Activated CD4-positive, alpha-beta T cell treated with anti-CD3 and anti-CD28 coated beads, Interleukin-2, amount 50 U/mL, for 1 hour (primary cell): ENCODE data around the gene TPH2.

ENCODE experiments used
- DNase-seq: peaks from one replicate; pipeline ENCODE4 v3.0.0-alpha.2; 2020

The TPH2 gene

GRCh38 chr12:71938728-71939385 is at the start of gene TPH2:
TSS of gene TPH2 (plus strand) at chr12:71938845. CDS start at chr12:71938987, 142 bp downstream.
- peak; percentile 38 for DNase-seq

GRCh38 chr12:71890475-71890874 is 48.2 kb upstream of the TPH2 start:
- DNase-seq, result no peak

- DNase-seq, result no peak
Measured at GRCh38 chr12:71892059-71892458, 46.6 kb upstream of the TPH2 start.

- DNase-seq, result no peak
Measured at GRCh38 chr12:71896205-71896882, 42.3 kb upstream of the TPH2 start.

- no peak for DNase-seq
Measured at GRCh38 chr12:71900091-71900490, 38.6 kb upstream of the TPH2 start.

- no peak for DNase-seq
Measured at GRCh38 chr12:71904629-71905028, 34.0 kb upstream of the TPH2 start.

- no peak for DNase-seq
Measured at GRCh38 chr12:71935594-71935993, 3.1 kb upstream of the TPH2 start.

GRCh38 chr12:71940068-71940467 is 1.4 kb downstream of the TPH2 start:
- DNase-seq, result no peak

- no peak for DNase-seq
Measured at GRCh38 chr12:71941174-71941573, 2.5 kb downstream of the TPH2 start.

GRCh38 chr12:71942259-71942658 is 3.6 kb downstream of the TPH2 start:
- no peak for DNase-seq

GRCh38 chr12:71942703-71943102 is 4.1 kb downstream of the TPH2 start:
- no peak for DNase-seq

GRCh38 chr12:71945121-71945520 is 6.5 kb downstream of the TPH2 start:
- no peak for DNase-seq

GRCh38 chr12:71945883-71946282 is 7.2 kb downstream of the TPH2 start:
- DNase-seq, result no peak

GRCh38 chr12:71947645-71948105 is 9.0 kb downstream of the TPH2 start:
- no peak for DNase-seq

- DNase-seq, result no peak
Measured at GRCh38 chr12:71948390-71948789, 9.7 kb downstream of the TPH2 start.

GRCh38 chr12:71949646-71950045 is 11.0 kb downstream of the TPH2 start:
- DNase-seq, result no peak

- DNase-seq, result no peak
Measured at GRCh38 chr12:71950404-71950803, 11.8 kb downstream of the TPH2 start.

- DNase-seq, result no peak
Measured at GRCh38 chr12:71950819-71951218, 12.2 kb downstream of the TPH2 start.

GRCh38 chr12:71954083-71954778 is 15.6 kb downstream of the TPH2 start:
- no peak for DNase-seq

- no peak for DNase-seq
Measured at GRCh38 chr12:71954861-71955260, 16.2 kb downstream of the TPH2 start.

- no peak for DNase-seq
Measured at GRCh38 chr12:71955970-71956369, 17.3 kb downstream of the TPH2 start.

GRCh38 chr12:71958056-71958455 is 19.4 kb downstream of the TPH2 start:
- no peak for DNase-seq

- DNase-seq, result no peak
Measured at GRCh38 chr12:71958457-71958856, 19.8 kb downstream of the TPH2 start.

GRCh38 chr12:71958993-71959578 is 20.4 kb downstream of the TPH2 start:
- DNase-seq, result no peak
